HCT116 (cell line): Measurements from ENCODE around the gene CEP72.

ENCODE experiments used
- ATF3 ChIP-seq: IDR thresholded peaks from 2 replicates; pipeline ENCODE4 v1.6.1; 2012
- CTCF ChIP-seq, 3 experiments: fragments of 200-600 bp in 1 of 3; sonication (generic) in 1 of 3; IDR thresholded peaks in 2 of 3; conservative IDR thresholded peaks in 1 of 3; 2 replicates each; pipeline ENCODE4 v1.5.1; 2012 to 2017; ENCODE audit warnings: low read depth in 2 of 3, low read length in 2 of 3, antibody characterized with exemption in 1 of 3, borderline replicate concordance in 1 of 3, control low read depth in 1 of 3, mild to moderate bottlenecking in 1 of 3, mixed read lengths in 1 of 3, mixed run types in 1 of 3, moderate library complexity in 1 of 3; ENCODE audit not compliant: insufficient read depth in 1 of 3
- EGR1 ChIP-seq: IDR thresholded peaks from 2 replicates; pipeline ENCODE4 v1.6.1; 2012; ENCODE audit warnings: low read depth
- EZH2 ChIP-seq: fragments of 200-600 bp; sonication (generic); IDR thresholded peaks from 2 replicates; pipeline ENCODE4 v1.6.1; 2017; ENCODE audit warnings: antibody characterized with exemption, mixed run types
- EZH2phosphoT487 ChIP-seq: fragments of 200-600 bp; IDR thresholded peaks from 2 replicates; pipeline ENCODE4 v1.6.1; 2018; ENCODE audit warnings: antibody characterized with exemption, borderline replicate concordance
- JUND ChIP-seq: IDR thresholded peaks from 2 replicates; pipeline ENCODE4 v1.6.1; 2012
- MAX ChIP-seq: IDR thresholded peaks from 2 replicates; pipeline ENCODE4 v1.6.1; 2012
- POLR2A ChIP-seq: IDR thresholded peaks from 2 replicates; pipeline ENCODE4 v1.7.0; 2011; ENCODE audit warnings: borderline replicate concordance; ENCODE audit not compliant: insufficient read depth, insufficient read length; ENCODE audit errors: extremely low read depth
- POLR2AphosphoS5 ChIP-seq: IDR thresholded peaks from 2 replicates; pipeline ENCODE4 v1.6.1; 2011; ENCODE audit warnings: mild to moderate bottlenecking, low read depth, low read length, moderate library complexity
- RAD21 ChIP-seq: IDR thresholded peaks from 2 replicates; pipeline ENCODE4 v1.6.1; 2012; ENCODE audit warnings: low read depth, mild to moderate bottlenecking
- TCF7L2 ChIP-seq: IDR thresholded peaks from 2 replicates; pipeline ENCODE4 v1.7.0; 2011; ENCODE audit warnings: borderline replicate concordance, inconsistent platforms; ENCODE audit not compliant: insufficient read depth, insufficient read length; ENCODE audit errors: extremely low read depth
- ZBTB33 ChIP-seq: IDR thresholded peaks from 2 replicates; pipeline ENCODE4 v1.6.1; 2011; ENCODE audit warnings: mild to moderate bottlenecking, low read length, moderate library complexity; ENCODE audit not compliant: insufficient replicate concordance; ENCODE audit errors: extremely low read depth
- ZFX ChIP-seq: fragments of 450-650 bp; IDR thresholded peaks from 2 replicates; pipeline ENCODE4 v1.6.1; 2017

GRCh38 chr5:677131-678101, 65.3 kb downstream of the CEP72 start:
- TF ChIP-seq ZBTB33 (no peak), EZH2phosphoT487 (no peak), CTCF (IDR thresholded peaks at IDR 0.05 in 2 of 3, conservative IDR thresholded peaks at IDR 0.05 in 1 of 3; ENCODE audit: borderline replicate concordance in 1 of 3, insufficient read depth in 1 of 3, low read depth in 2 of 3, low read length in 2 of 3) (no peak), TCF7L2 (no peak), JUND (no peak), MAX (no peak), ATF3 (no peak), EZH2 (no peak), POLR2AphosphoS5 (no peak), POLR2A (no peak), ZFX (no peak), EGR1 (no peak), RAD21 (no peak)
